Mesothelial cell of epicardium (in vitro differentiated cells): ENCODE measurements around the gene IL4I1. TPM values are rescaled to one million over a fixed set of nuclear protein-coding genes. Genes with fewer than 3 reads are reported as not detected.

Experiments
- DNase-seq, 2 experiments: peaks; one replicate each; pipeline ENCODE4 v3.0.0; 2021; ENCODE audit warnings: low spot score in 2 of 2; ENCODE audit not compliant: unreplicated experiment in 2 of 2
- H3K27ac Mint-ChIP-seq: 2 replicates; pipeline ENCODE4 v1.8.0; 2021; ENCODE audit warnings: mixed read lengths
- H3K27me3 Mint-ChIP-seq: 2 replicates; pipeline ENCODE4 v1.8.0; 2021; ENCODE audit warnings: low read depth, mixed read lengths
- H3K36me3 Mint-ChIP-seq: 2 replicates; pipeline ENCODE4 v1.8.0; 2021; ENCODE audit warnings: mixed read lengths
- H3K4me1 Mint-ChIP-seq: 2 replicates; pipeline ENCODE4 v1.8.0; 2021; ENCODE audit warnings: mixed read lengths
- H3K4me3 Mint-ChIP-seq: 2 replicates; pipeline ENCODE4 v1.8.0; 2021; ENCODE audit warnings: mild to moderate bottlenecking, moderate library complexity, mixed read lengths
- H3K9me3 Mint-ChIP-seq: 2 replicates; pipeline ENCODE4 v1.8.0; 2021; ENCODE audit warnings: mixed read lengths
- CTCF ChIP-seq: fragments of 200-600 bp; sonication (generic); IDR thresholded peaks from one replicate; pipeline ENCODE4 v1.5.0; 2021; ENCODE audit warnings: antibody characterized with exemption; ENCODE audit not compliant: unreplicated experiment
- total RNA-seq: library from RNA; stranded (reverse); gene quantifications from 3 replicates; pipeline ENCODE4 v1.2.1, GENCODE V29; 2021

Gene IL4I1
- total RNA-seq, 1 donor from 2014 or later, result 1.7 TPM

GRCh38 chr19:49855676-49856573 is 40.8 kb downstream of the IL4I1 start:
- no peak overlapping the region for H3K4me3 Mint-ChIP-seq
- peaks cover 7% of the 10 kb centered on the region for H3K36me3 Mint-ChIP-seq
- H3K27me3 Mint-ChIP-seq, result no peaks in the 10 kb centered on the region
- H3K4me1 Mint-ChIP-seq, result peaks cover 19% of the 10 kb centered on the region
- TF ChIP-seq CTCF, result no peak
- peak overlapping the region; percentile 53 for H3K27ac Mint-ChIP-seq
- no peaks in the 10 kb centered on the region for H3K9me3 Mint-ChIP-seq
- DNase-seq, result no peak

GRCh38 chr19:49855277-49855675 is 41.4 kb downstream of the IL4I1 start:
- Mint-ChIP-seq H3K4me3 (no peak overlapping the region), H3K9me3 (peaks cover under 1% of the 10 kb centered on the region), H3K27me3 (no peaks in the 10 kb centered on the region), H3K36me3 (peaks cover 7% of the 10 kb centered on the region), H3K4me1 (peaks cover 19% of the 10 kb centered on the region), H3K27ac (peak overlapping the region; percentile 53)
- no peak for TF ChIP-seq CTCF
- no peak for DNase-seq

GRCh38 chr19:49854378-49855263 is 42.1 kb downstream of the IL4I1 start:
- H3K36me3 Mint-ChIP-seq, result peaks cover 14% of the 10 kb centered on the region
- no peak overlapping the region for H3K4me3 Mint-ChIP-seq
- H3K4me1 Mint-ChIP-seq, result peaks cover 25% of the 10 kb centered on the region
- no peak overlapping the region for H3K27ac Mint-ChIP-seq
- H3K27me3 Mint-ChIP-seq, result no peaks in the 10 kb centered on the region
- DNase-seq, result no peak
- peaks cover 7% of the 10 kb centered on the region for H3K9me3 Mint-ChIP-seq
- TF ChIP-seq CTCF, result no peak

- DNase-seq, result no peak
- Mint-ChIP-seq H3K4me3 (peak overlapping the region; percentile 48), H3K9me3 (peaks cover 11% of the 10 kb centered on the region), H3K4me1 (peaks cover 25% of the 10 kb centered on the region), H3K36me3 (peaks cover 19% of the 10 kb centered on the region), H3K27me3 (no peaks in the 10 kb centered on the region), H3K27ac (peak overlapping the region; percentile 68)
- no peak for TF ChIP-seq CTCF
These were observed 42.8 kb downstream of the IL4I1 start for GRCh38 chr19:49853852-49854377.

GRCh38 chr19:49852631-49853126 is 44.0 kb downstream of the IL4I1 start:
- Mint-ChIP-seq H3K4me1 (peaks cover 25% of the 10 kb centered on the region), H3K9me3 (peaks cover 13% of the 10 kb centered on the region), H3K27ac (peak overlapping the region; percentile 60), H3K27me3 (no peaks in the 10 kb centered on the region), H3K36me3 (peaks cover 21% of the 10 kb centered on the region), H3K4me3 (peak overlapping the region; percentile 87)
- DNase-seq, result no peak
- TF ChIP-seq CTCF, result no peak
